Vagina (tissue), 2 donors: Measurements from ENCODE around the gene RINL. TPM values are rescaled to one million over a fixed set of nuclear protein-coding genes. Genes with fewer than 3 reads are reported as not detected.

Experiments used
- DNase-seq, 2 donors: peaks; one replicate each; pipeline ENCODE4 v3.0.0-alpha.2; 2017; ENCODE audit errors: extremely low spot score in 2 of 2
- H3K27ac ChIP-seq: fragments of 200-600 bp; sonication (generic); one replicate; pipeline ENCODE4 v1.5.1; 2019
- H3K27me3 ChIP-seq: fragments of 200-600 bp; sonication (generic); one replicate; pipeline ENCODE4 v1.5.1; 2019
- H3K36me3 ChIP-seq, 2 donors: fragments of 200-600 bp; sonication (generic); one replicate each; pipeline ENCODE4 v1.5.1; 2017 to 2019
- H3K4me1 ChIP-seq: fragments of 200-600 bp; sonication (generic); one replicate; pipeline ENCODE4 v1.5.1; 2019
- H3K4me3 ChIP-seq, 2 donors: fragments of 200-600 bp; sonication (generic); 1 replicate in 1 of 2; 2 replicates in 1 of 2; pipeline ENCODE4 v1.5.1; 2016 to 2019
- H3K9me3 ChIP-seq: fragments of 200-600 bp; sonication (generic); one replicate; pipeline ENCODE4 v1.5.1; 2019
- POLR2A ChIP-seq, 2 donors: fragments of 450-650 bp; IDR thresholded peaks; one replicate each; pipeline ENCODE4 v1.6.1; 2017; ENCODE audit warnings: antibody characterized with exemption in 2 of 2, mild to moderate bottlenecking in 2 of 2, moderate library complexity in 2 of 2
- POLR2AphosphoS5 ChIP-seq, 2 donors: sonication (generic); formaldehyde crosslinking; IDR thresholded peaks; one replicate each; pipeline ENCODE4 v1.9.0; 2017; ENCODE audit warnings: antibody characterized with exemption in 2 of 2, mild to moderate bottlenecking in 2 of 2, low read depth in 1 of 2; ENCODE audit not compliant: insufficient read depth in 1 of 2
- intact Hi-C: fragments of 100-400 bp; cut with DNase I; formaldehyde crosslinking; loops from one replicate; pipeline ENCODE4 v1.15.1; 2023
- total RNA-seq: library from RNA; depleted of rRNA; stranded (reverse); fragments of >200 nt; gene quantifications from one replicate; pipeline ENCODE4 v1.2.3, GENCODE V29; 2016
- TF ChIP-seq, protein P1 (sequence below), 3 experiments: fragments of 450-650 bp in 2 of 3; fragments of 200-600 bp in 1 of 3; sonication (generic) in 1 of 3; IDR thresholded peaks; one replicate each; pipeline ENCODE4 v1.5.1; 2017 to 2019; ENCODE audit warnings: antibody characterized with exemption in 3 of 3, mild to moderate bottlenecking in 2 of 3, moderate library complexity in 2 of 3

RINL gene
- total RNA-seq, 1 donor from 2014 or later, result 7.4 TPM

DNA sequence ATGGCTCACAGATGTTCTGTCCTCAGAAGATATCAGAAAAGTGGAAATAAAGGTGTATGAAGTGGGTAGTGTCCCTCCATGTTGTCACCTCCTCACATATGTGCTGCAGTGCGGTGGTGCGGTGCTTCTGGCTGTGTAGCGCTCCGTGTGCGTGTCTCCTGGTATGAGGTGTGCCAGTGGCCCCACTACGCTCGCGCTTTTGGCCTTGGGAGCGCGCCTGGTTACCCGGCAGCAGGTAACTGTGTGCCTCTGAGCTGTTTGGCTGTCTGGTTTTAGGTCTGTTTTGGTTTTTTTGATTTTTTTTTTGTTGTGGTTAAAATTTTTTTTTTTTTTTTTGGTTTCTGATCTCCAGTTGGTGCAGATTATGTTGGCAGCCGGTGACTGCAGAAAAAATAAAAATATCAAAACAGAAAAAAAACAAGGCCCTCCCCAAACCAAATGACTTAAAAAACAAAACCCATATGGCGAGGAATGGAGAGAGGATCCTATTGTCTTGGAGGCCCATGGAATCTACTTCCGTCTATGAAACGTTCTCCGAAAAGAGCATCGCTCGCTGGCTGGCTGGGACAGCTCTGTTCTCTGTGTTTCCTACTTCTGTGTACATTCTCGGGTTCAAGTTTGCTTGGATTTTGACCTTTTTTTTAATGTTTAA, 36.2 kb downstream of the RINL start:
- intact Hi-C loops, result no loop called here
- no peak for DNase-seq
- Histone ChIP-seq H3K4me3 (no peak overlapping the region), H3K9me3 (no peaks in the 10 kb centered on the region), H3K36me3 (peaks cover 27 to 100% of the 10 kb centered on the region in 2 donors), H3K27ac (no peak overlapping the region), H3K4me1 (peaks cover 65% of the 10 kb centered on the region), H3K27me3 (no peaks in the 10 kb centered on the region)
- TF ChIP-seq, protein P1, sequence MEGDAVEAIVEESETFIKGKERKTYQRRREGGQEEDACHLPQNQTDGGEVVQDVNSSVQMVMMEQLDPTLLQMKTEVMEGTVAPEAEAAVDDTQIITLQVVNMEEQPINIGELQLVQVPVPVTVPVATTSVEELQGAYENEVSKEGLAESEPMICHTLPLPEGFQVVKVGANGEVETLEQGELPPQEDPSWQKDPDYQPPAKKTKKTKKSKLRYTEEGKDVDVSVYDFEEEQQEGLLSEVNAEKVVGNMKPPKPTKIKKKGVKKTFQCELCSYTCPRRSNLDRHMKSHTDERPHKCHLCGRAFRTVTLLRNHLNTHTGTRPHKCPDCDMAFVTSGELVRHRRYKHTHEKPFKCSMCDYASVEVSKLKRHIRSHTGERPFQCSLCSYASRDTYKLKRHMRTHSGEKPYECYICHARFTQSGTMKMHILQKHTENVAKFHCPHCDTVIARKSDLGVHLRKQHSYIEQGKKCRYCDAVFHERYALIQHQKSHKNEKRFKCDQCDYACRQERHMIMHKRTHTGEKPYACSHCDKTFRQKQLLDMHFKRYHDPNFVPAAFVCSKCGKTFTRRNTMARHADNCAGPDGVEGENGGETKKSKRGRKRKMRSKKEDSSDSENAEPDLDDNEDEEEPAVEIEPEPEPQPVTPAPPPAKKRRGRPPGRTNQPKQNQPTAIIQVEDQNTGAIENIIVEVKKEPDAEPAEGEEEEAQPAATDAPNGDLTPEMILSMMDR (IDR thresholded peaks at IDR 0.05), result no peak
- no peak for TF ChIP-seq POLR2A (IDR thresholded peaks at IDR 0.05)
- TF ChIP-seq POLR2AphosphoS5 (IDR thresholded peaks at IDR 0.05; ENCODE audit: insufficient read depth in 1 of 2, low read depth in 1 of 2), result peak in 1 of 2 donors; percentile 29

DNA sequence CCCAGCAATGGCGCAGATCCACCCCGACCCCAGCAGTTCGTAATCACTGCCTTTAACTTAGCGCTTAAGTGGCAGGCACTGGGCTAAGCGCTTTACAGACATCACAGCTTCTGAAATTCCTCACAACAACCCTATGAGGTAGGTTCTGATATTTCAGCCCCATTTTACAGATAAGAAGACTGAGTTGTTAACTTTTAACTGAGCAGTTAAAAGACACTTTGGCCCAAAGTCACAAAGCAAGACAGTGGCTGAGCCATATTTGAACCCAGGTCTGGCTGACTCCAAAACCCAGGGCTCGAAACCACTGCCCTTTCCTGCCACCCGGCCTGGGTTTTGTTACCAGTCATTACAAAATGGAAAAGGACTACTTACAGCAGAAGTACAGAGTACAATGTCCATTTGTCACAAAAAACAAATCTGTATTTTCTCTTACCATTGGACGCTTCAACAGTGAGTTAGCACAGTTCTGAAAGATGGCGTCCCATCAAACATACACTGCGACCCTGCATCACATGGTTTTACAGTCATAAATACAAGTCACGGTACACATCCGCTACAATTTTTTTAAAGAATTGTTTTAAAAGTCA, 36.8 kb downstream of the RINL start:
- H3K36me3 ChIP-seq, result peaks cover 30 to 100% of the 10 kb centered on the region in 2 donors
- DNase-seq, result no peak
- intact Hi-C loops, result no loop called here
- peaks cover 65% of the 10 kb centered on the region for H3K4me1 ChIP-seq
- H3K27ac ChIP-seq, result no peak overlapping the region
- H3K4me3 ChIP-seq, result no peak overlapping the region
- TF ChIP-seq POLR2A (IDR thresholded peaks at IDR 0.05) (no peak), POLR2AphosphoS5 (IDR thresholded peaks at IDR 0.05; ENCODE audit: insufficient read depth in 1 of 2, low read depth in 1 of 2) (no peak)
- TF ChIP-seq, protein P1 (IDR thresholded peaks at IDR 0.05), result no peak
- no peaks in the 10 kb centered on the region for H3K27me3 ChIP-seq
- no peaks in the 10 kb centered on the region for H3K9me3 ChIP-seq

DNA sequence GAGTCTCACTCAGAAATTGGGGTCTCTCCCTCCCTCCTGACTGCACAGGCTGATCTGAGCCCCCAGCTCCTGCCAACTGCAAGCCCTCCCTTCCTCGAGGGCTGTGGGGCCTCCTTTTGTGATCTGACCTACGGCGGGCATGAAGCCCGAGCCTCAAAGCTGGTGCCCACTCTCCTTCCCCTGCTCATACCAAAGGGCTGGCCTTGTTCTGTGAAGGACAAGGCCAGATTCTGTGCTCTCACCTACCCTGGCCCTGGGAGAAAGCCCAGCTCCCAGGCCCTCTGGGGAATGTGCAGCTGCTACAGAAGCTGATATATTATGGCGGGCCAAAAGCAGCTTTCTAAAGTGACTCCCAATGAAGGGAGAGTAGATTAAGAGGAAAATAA, 37.5 kb downstream of the RINL start:
- no peak for DNase-seq
- Histone ChIP-seq H3K9me3 (no peaks in the 10 kb centered on the region), H3K4me1 (peaks cover 65% of the 10 kb centered on the region), H3K4me3 (no peak overlapping the region), H3K36me3 (peaks cover 24 to 100% of the 10 kb centered on the region in 2 donors), H3K27me3 (no peaks in the 10 kb centered on the region), H3K27ac (peak overlapping the region; percentile 56)
- intact Hi-C loops, result no loop called here
- TF ChIP-seq POLR2AphosphoS5 (IDR thresholded peaks at IDR 0.05; ENCODE audit: insufficient read depth in 1 of 2, low read depth in 1 of 2) (no peak), POLR2A (IDR thresholded peaks at IDR 0.05) (no peak)
- TF ChIP-seq, protein P1 (IDR thresholded peaks at IDR 0.05), result no peak

DNA sequence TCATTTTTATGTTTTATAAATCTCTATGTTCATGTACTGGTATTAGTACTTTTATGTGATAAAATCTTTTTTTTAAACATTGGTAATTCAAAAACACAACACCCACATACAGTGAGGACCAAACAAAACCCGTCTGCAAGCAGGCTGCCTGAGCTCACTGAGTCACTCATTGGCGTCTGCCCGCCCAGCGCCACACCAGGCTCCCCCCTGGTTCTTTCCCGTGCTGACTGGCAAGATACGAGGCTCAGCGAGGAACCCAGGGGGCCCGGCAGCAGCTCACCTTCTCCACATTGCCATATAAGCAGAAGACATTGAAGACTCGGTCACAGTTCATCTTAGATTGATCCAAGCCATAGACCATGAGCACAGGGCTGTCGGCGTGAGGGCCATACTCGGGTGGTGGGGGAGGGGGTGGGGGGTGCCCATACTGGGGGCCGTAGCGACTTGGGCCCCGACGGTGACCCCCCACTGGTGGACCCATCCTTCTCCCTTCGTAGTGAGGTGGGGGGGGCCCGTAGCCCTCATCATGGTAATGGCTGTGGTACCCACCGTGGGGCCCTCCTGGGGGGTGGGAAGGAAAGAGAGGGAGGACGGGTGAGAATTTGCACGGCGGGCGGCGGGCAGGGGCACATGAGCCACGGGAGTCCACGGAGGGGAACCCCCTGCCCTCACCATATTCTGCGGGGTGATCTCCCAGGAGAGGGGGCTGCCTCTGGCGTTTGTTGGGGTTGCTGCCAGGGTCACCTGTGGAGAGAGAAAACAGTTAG, 38.1 kb downstream of the RINL start:
- TF ChIP-seq, protein P1 (IDR thresholded peaks at IDR 0.05), result no peak
- Histone ChIP-seq H3K4me3 (no peak overlapping the region), H3K9me3 (no peaks in the 10 kb centered on the region), H3K27ac (peak overlapping the region; percentile 56), H3K4me1 (peaks cover 67% of the 10 kb centered on the region), H3K36me3 (peaks cover 23 to 96% of the 10 kb centered on the region in 2 donors), H3K27me3 (no peaks in the 10 kb centered on the region)
- DNase-seq, result no peak
- intact Hi-C loops, result no loop called here
